Heart left ventricle (tissue), 13 donors: ENCODE measurements around the gene CNOT9.

Experiments used
- CTCF ChIP-seq, 12 donors: fragments of 200-600 bp; sonication (generic) in 4 of 12; IDR thresholded peaks; one replicate each; pipeline versions ENCODE4 v1.5.0 to v1.8.0; 2018 to 2022; ENCODE audit warnings: antibody characterized with exemption in 12 of 12, mild to moderate bottlenecking in 5 of 12
- POLR2A ChIP-seq, 2 donors: fragments of 450-650 bp; IDR thresholded peaks; one replicate each; pipeline ENCODE4 v1.6.1; 2017; ENCODE audit warnings: antibody characterized with exemption in 2 of 2, mild to moderate bottlenecking in 2 of 2, moderate library complexity in 2 of 2
- donor health status: ischemic (EF 13 %, LVEDD 7.1; RV severe dilation, severe dysfunction).
- donor health status: DM: no; HTN: yes; CAD: no.
- donor health status: DM: no; HTN: no; CAD: no.
- donor health status: ischemic (EF 25% LVEDD 6.9; RV normal size, moderate dysfunction).
- donor health status: ischemic (EF 25% LVEDD 5.7; RV mildly dilated, moderate dysfunction).
- donor health status: ischemic (EF 35%, LVEDD 5.7; RV mildly dilated, moderate dysfunction).
- donor health status: nonischemic (EF 11% LVEDD 7.7; RV severe dilation, severe dysfunction).
- donor health status: DM: yes; HTN: yes; CAD: no.
- donor health status: PGD.
- donor health status: ischemic (EF 29% LVEDD 5.4; RV normal size, mild dysfunction).
- donor health status: nonischemic (EF 23%, LVEDD 6.1; RV moderate dilation, normal function).

GRCh38 chr2:218582076-218582475 lies 13.4 kb downstream of the CNOT9 start:
- TF ChIP-seq CTCF (IDR thresholded peaks at IDR 0.05) (no peak), POLR2A (IDR thresholded peaks at IDR 0.05) (no peak)
